GM18517 (cell line): ENCODE results near the gene ARHGAP24.

Source experiments
- ATAC-seq: cut with Tn5 transposase; IDR thresholded peaks from one replicate; pipeline ENCODE4 v1.9.1; 2021; ENCODE audit warnings: mild to moderate bottlenecking, moderate library complexity; ENCODE audit not compliant: unreplicated experiment

The ARHGAP24 gene

GRCh38 chr4:85772470-85772869 lies 297.5 kb downstream of the ARHGAP24 start:
- ATAC-seq, result no peak

- ATAC-seq, result no peak
These were observed 298.4 kb downstream of the ARHGAP24 start for GRCh38 chr4:85773372-85773771.

GRCh38 chr4:85774000-85774399 lies 299.1 kb downstream of the ARHGAP24 start:
- no peak for ATAC-seq

GRCh38 chr4:85774489-85774888 lies 299.5 kb downstream of the ARHGAP24 start:
- ATAC-seq, result no peak

GRCh38 chr4:85776096-85776495 lies 301.1 kb downstream of the ARHGAP24 start:
- ATAC-seq, result no peak

GRCh38 chr4:85776579-85776978 lies 301.6 kb downstream of the ARHGAP24 start:
- peak; percentile 38 for ATAC-seq

GRCh38 chr4:85777908-85778631 lies 303.1 kb downstream of the ARHGAP24 start:
- ATAC-seq, result peak; percentile 80

GRCh38 chr4:85778632-85779131 lies 303.7 kb downstream of the ARHGAP24 start:
- ATAC-seq, result peak; percentile 74

- peak; percentile 24 for ATAC-seq
These were observed 304.2 kb downstream of the ARHGAP24 start for GRCh38 chr4:85779165-85779564.

- peak; percentile 24 for ATAC-seq
These were observed 305.7 kb downstream of the ARHGAP24 start for GRCh38 chr4:85780664-85781063.

GRCh38 chr4:85783483-85783882 lies 308.5 kb downstream of the ARHGAP24 start:
- ATAC-seq, result no peak

GRCh38 chr4:85783900-85784299 lies 308.9 kb downstream of the ARHGAP24 start:
- no peak for ATAC-seq

- ATAC-seq, result no peak
These were observed 309.4 kb downstream of the ARHGAP24 start for GRCh38 chr4:85784348-85784747.

GRCh38 chr4:85784947-85785346 lies 310.0 kb downstream of the ARHGAP24 start:
- peak; percentile 50 for ATAC-seq

- ATAC-seq, result no peak
These were observed 312.2 kb downstream of the ARHGAP24 start for GRCh38 chr4:85787133-85787532.

GRCh38 chr4:85788604-85789003 lies 313.7 kb downstream of the ARHGAP24 start:
- no peak for ATAC-seq

- no peak for ATAC-seq
These were observed 314.3 kb downstream of the ARHGAP24 start for GRCh38 chr4:85789241-85789640.

- ATAC-seq, result no peak
These were observed 315.6 kb downstream of the ARHGAP24 start for GRCh38 chr4:85790582-85790981.

GRCh38 chr4:85792376-85793232 lies 317.7 kb downstream of the ARHGAP24 start:
- ATAC-seq, result no peak

- ATAC-seq, result no peak
These were observed 318.3 kb downstream of the ARHGAP24 start for GRCh38 chr4:85793233-85793585.

GRCh38 chr4:85798012-85798770 lies 323.2 kb downstream of the ARHGAP24 start:
- ATAC-seq, result no peak
